Tibial artery (tissue), 4 donors: ENCODE measurements around the gene LY6G6F.

ENCODE experiments used
- DNase-seq, 2 donors: peaks; one replicate each; pipeline ENCODE4 v3.0.0-alpha.2; 2019
- H3K27ac ChIP-seq, 2 donors: fragments of 200-600 bp; sonication (generic) in 1 of 2; 1 replicate in 1 of 2; 2 replicates in 1 of 2; pipeline ENCODE4 v1.5.1; 2018 to 2019; ENCODE audit warnings: mild to moderate bottlenecking in 1 of 2
- H3K27me3 ChIP-seq, 2 donors: fragments of 200-600 bp; sonication (generic) in 1 of 2; one replicate each; pipeline versions ENCODE4 v1.5.1 to v1.6.0; 2016 to 2019
- H3K36me3 ChIP-seq, 3 donors: fragments of 200-600 bp; sonication (generic) in 2 of 3; one replicate each; pipeline ENCODE4 v1.5.1; 2016 to 2019; ENCODE audit warnings: mild to moderate bottlenecking in 2 of 3
- H3K4me1 ChIP-seq, 4 donors: fragments of 200-600 bp; sonication (generic) in 2 of 4; 1 replicate in 3 of 4; 2 replicates in 1 of 4; pipeline ENCODE4 v1.5.1; 2016 to 2019
- H3K4me3 ChIP-seq, 2 donors: fragments of 200-600 bp; sonication (generic) in 1 of 2; 1 replicate in 1 of 2; 2 replicates in 1 of 2; pipeline ENCODE4 v1.5.1; 2018 to 2019; ENCODE audit warnings: mild to moderate bottlenecking in 2 of 2
- H3K9me3 ChIP-seq, 3 donors: fragments of 200-600 bp; sonication (generic) in 1 of 3; one replicate each; pipeline ENCODE4 v1.5.1; 2016 to 2019
- CTCF ChIP-seq, 2 experiments: fragments of 200-600 bp in 1 of 2; fragments of 450-650 bp in 1 of 2; IDR thresholded peaks; one replicate each; pipeline ENCODE4 v1.5.1; 2017 to 2019; ENCODE audit warnings: antibody characterized with exemption in 2 of 2, mild to moderate bottlenecking in 1 of 2, moderate library complexity in 1 of 2
- intact Hi-C: fragments of 100-400 bp; cut with DNase I; formaldehyde crosslinking; loops from one replicate; pipeline ENCODE4 v1.15.0; 2023; ENCODE audit warnings: low total_unique reads

LY6G6F gene

GRCh38 chr6:31692886-31693285 is 13.8 kb upstream of the LY6G6F start:
- Histone ChIP-seq H3K27ac (no peak overlapping the region), H3K9me3 (no peaks in the 10 kb centered on the region), H3K36me3 (peaks cover 63 to 100% (median 90%) of the 10 kb centered on the region in 3 donors), H3K4me3 (no peak overlapping the region), H3K27me3 (no peaks in the 10 kb centered on the region), H3K4me1 (no peaks in the 10 kb centered on the region)
- no peak for DNase-seq
- intact Hi-C loops, result no loop called here
- TF ChIP-seq CTCF (IDR thresholded peaks at IDR 0.05), result no peak

- intact Hi-C loops, result no loop called here
- DNase-seq, result no peak
- TF ChIP-seq CTCF (IDR thresholded peaks at IDR 0.05), result no peak
- Histone ChIP-seq H3K27me3 (no peaks in the 10 kb centered on the region), H3K27ac (no peak overlapping the region), H3K9me3 (no peaks in the 10 kb centered on the region), H3K4me3 (no peak overlapping the region), H3K4me1 (no peaks in the 10 kb centered on the region), H3K36me3 (peaks cover 57 to 98% (median 84%) of the 10 kb centered on the region in 3 donors)
Observed at GRCh38 chr6:31693535-31693934, 13.1 kb upstream of the LY6G6F start.

GRCh38 chr6:31697555-31697954 is 9.1 kb upstream of the LY6G6F start:
- Histone ChIP-seq H3K4me1 (peaks cover 0 to 21% (median 17%) of the 10 kb centered on the region in 4 donors), H3K9me3 (no peaks in the 10 kb centered on the region), H3K27ac (no peak overlapping the region), H3K4me3 (no peak overlapping the region), H3K27me3 (no peaks in the 10 kb centered on the region), H3K36me3 (peaks cover 25 to 75% (median 47%) of the 10 kb centered on the region in 3 donors)
- intact Hi-C loops, result no loop called here
- no peak for DNase-seq
- no peak for TF ChIP-seq CTCF (IDR thresholded peaks at IDR 0.05)

GRCh38 chr6:31700740-31701401 is 5.8 kb upstream of the LY6G6F start:
- Histone ChIP-seq H3K36me3 (peaks cover 12 to 42% (median 14%) of the 10 kb centered on the region in 3 donors), H3K4me3 (no peak overlapping the region), H3K27me3 (no peaks in the 10 kb centered on the region), H3K4me1 (peaks cover 6 to 27% (median 23%) of the 10 kb centered on the region in 4 donors), H3K27ac (no peak overlapping the region), H3K9me3 (no peaks in the 10 kb centered on the region)
- intact Hi-C loops, result loop anchor here (5.0 kb wide), 1 partner anchor 36 kb away; the partner anchor contains the start of gene CLIC1
- TF ChIP-seq CTCF (IDR thresholded peaks at IDR 0.05), result no peak
- no peak for DNase-seq

- H3K36me3 ChIP-seq, result peaks cover 3 to 32% (median 4%) of the 10 kb centered on the region in 3 donors
- intact Hi-C loops, result loop anchor here (5.0 kb wide), 1 partner anchor 35 kb away; the partner anchor contains the start of gene CLIC1
- H3K27ac ChIP-seq, result peak overlapping the region; percentile 94 to 99
- H3K4me1 ChIP-seq, result peaks cover 6 to 27% (median 23%) of the 10 kb centered on the region in 4 donors
- peak overlapping the region; percentile 79 to 95 for H3K4me3 ChIP-seq
- no peaks in the 10 kb centered on the region for H3K9me3 ChIP-seq
- no peak for TF ChIP-seq CTCF (IDR thresholded peaks at IDR 0.05)
- no peak for DNase-seq
- no peaks in the 10 kb centered on the region for H3K27me3 ChIP-seq
Observed at GRCh38 chr6:31701666-31702404, 4.8 kb upstream of the LY6G6F start.
